HEK293 (cell line): ENCODE results near the gene FHIP1B.
A peak's percentile ranks its signal among the peaks of the same experiment; 100 is the strongest.
"Not testable (repeated sequence)": the region's sequence is repeated elsewhere in the genome, so short reads cannot be mapped to it uniquely, and the experiment has no call there.

Experiments used
- CTCF ChIA-PET: fragments of 350-600 bp; formaldehyde crosslinking; extraction: SDS; loops from one replicate; lab custom pipeline; 2021; ENCODE audit warnings: antibody characterized with exemption; lab: Yijun Ruan, JAX
- POLR2A ChIA-PET: fragments of 300-600 bp; formaldehyde crosslinking; extraction: SDS; loops from one replicate; lab custom pipeline; 2020; ENCODE audit warnings: antibody characterized with exemption, inconsistent platforms; lab: Yijun Ruan, JAX
- H3K27ac ChIP-seq: fragments of 200-500 bp; sonication (Bioruptor generic); 2 replicates; pipeline ENCODE4 v1.5.1; 2014; ENCODE audit warnings: low read depth, low read length, control low read depth, inconsistent platforms; ENCODE audit errors: extremely low read depth
- H3K36me3 ChIP-seq, 2 experiments: fragments of 200-500 bp in 1 of 2; sonication (Bioruptor generic) in 1 of 2; 1 replicate in 1 of 2; 2 replicates in 1 of 2; pipeline ENCODE4 v1.5.1; 2014 to 2017; ENCODE audit warnings: inconsistent platforms in 2 of 2, low read length in 2 of 2; ENCODE audit not compliant: control insufficient read depth in 2 of 2, insufficient read depth in 1 of 2
- H3K4me1 ChIP-seq: fragments of 200-500 bp; sonication (Bioruptor generic); 2 replicates; pipeline ENCODE4 v1.5.1; 2014; ENCODE audit warnings: mild to moderate bottlenecking, low read length, inconsistent platforms; ENCODE audit not compliant: control insufficient read depth, insufficient read depth
- H3K4me3 ChIP-seq: 2 replicates; pipeline ENCODE4 v1.5.1; 2011; ENCODE audit warnings: low read depth, mild to moderate bottlenecking, control low read depth, low read length, moderate library complexity
- H3K9me3 ChIP-seq: fragments of 200-500 bp; sonication (Bioruptor generic); 2 replicates; pipeline ENCODE4 v1.5.1; 2014; ENCODE audit warnings: low read depth, low read length, inconsistent platforms; ENCODE audit not compliant: control insufficient read depth, insufficient read depth
- KLF1 ChIP-seq: fragments of 450-650 bp; formaldehyde crosslinking; IDR thresholded peaks from 2 replicates; pipeline ENCODE4 v1.5.1; 2016; ENCODE audit warnings: missing biosample characterization, missing genetic modification characterization
- MEIS1 ChIP-seq: sonication (generic); formaldehyde crosslinking; IDR thresholded peaks from 2 replicates; pipeline ENCODE4 v1.8.1; 2022; ENCODE audit warnings: missing genetic modification reagents, mild to moderate bottlenecking, borderline replicate concordance
- PRDM1 ChIP-seq: fragments of 450-650 bp; formaldehyde crosslinking; IDR thresholded peaks from 2 replicates; pipeline ENCODE4; 2016; ENCODE audit warnings: missing biosample characterization, missing genetic modification characterization
- PRDM10 ChIP-seq: fragments of 450-650 bp; formaldehyde crosslinking; IDR thresholded peaks from 2 replicates; pipeline ENCODE4 v1.5.1; 2016; ENCODE audit warnings: missing biosample characterization, missing genetic modification characterization
- SALL2 ChIP-seq: fragments of 450-650 bp; formaldehyde crosslinking; IDR thresholded peaks from 2 replicates; pipeline ENCODE4 v1.5.0; 2017; ENCODE audit warnings: missing biosample characterization, mild to moderate bottlenecking, missing genetic modification characterization, borderline replicate concordance
- ZBTB1 ChIP-seq: fragments of 450-650 bp; formaldehyde crosslinking; IDR thresholded peaks from 2 replicates; pipeline ENCODE4 v1.5.1; 2016; ENCODE audit warnings: missing biosample characterization, missing genetic modification characterization
- ZBTB20 ChIP-seq: fragments of 450-650 bp; formaldehyde crosslinking; IDR thresholded peaks from 2 replicates; pipeline ENCODE4 v1.5.1; 2016; ENCODE audit warnings: missing biosample characterization, missing genetic modification characterization
- ZNF133 ChIP-seq: fragments of 450-650 bp; formaldehyde crosslinking; IDR thresholded peaks from 2 replicates; pipeline ENCODE4 v1.5.1; 2016; ENCODE audit warnings: missing biosample characterization, missing genetic modification characterization
- ZNF146 ChIP-seq: fragments of 450-650 bp; formaldehyde crosslinking; IDR thresholded peaks from 2 replicates; pipeline ENCODE4 v1.5.1; 2016; ENCODE audit warnings: missing biosample characterization, missing genetic modification characterization
- ZNF155 ChIP-seq: fragments of 450-650 bp; formaldehyde crosslinking; IDR thresholded peaks from 2 replicates; pipeline ENCODE4 v1.5.1; 2016; ENCODE audit warnings: missing biosample characterization, missing genetic modification characterization
- ZNF335 ChIP-seq: fragments of 450-650 bp; formaldehyde crosslinking; conservative IDR thresholded peaks from 2 replicates; pipeline ENCODE4 v1.5.1; 2016; ENCODE audit warnings: missing biosample characterization, missing genetic modification characterization
- ZNF423 ChIP-seq: fragments of 450-650 bp; formaldehyde crosslinking; IDR thresholded peaks from 2 replicates; pipeline ENCODE4 v1.5.1; 2016; ENCODE audit warnings: missing biosample characterization, missing genetic modification characterization
- ZNF510 ChIP-seq: fragments of 450-650 bp; formaldehyde crosslinking; IDR thresholded peaks from 2 replicates; pipeline ENCODE4 v1.5.1; 2018; ENCODE audit warnings: mild to moderate bottlenecking, missing genetic modification characterization, missing biosample characterization; ENCODE audit not compliant: insufficient replicate concordance
- ZNF521 ChIP-seq: fragments of 450-650 bp; formaldehyde crosslinking; IDR thresholded peaks from 2 replicates; pipeline ENCODE4 v1.5.1; 2017; ENCODE audit warnings: missing biosample characterization, mild to moderate bottlenecking, missing genetic modification characterization
- ZNF610 ChIP-seq: fragments of 450-650 bp; formaldehyde crosslinking; IDR thresholded peaks from 2 replicates; pipeline ENCODE4 v1.5.1; 2016; ENCODE audit warnings: missing biosample characterization, missing genetic modification characterization, borderline replicate concordance
- ZNF623 ChIP-seq: fragments of 450-650 bp; formaldehyde crosslinking; IDR thresholded peaks from 2 replicates; pipeline ENCODE4 v1.5.1; 2016; ENCODE audit warnings: missing biosample characterization, missing genetic modification characterization
- ZNF768 ChIP-seq: fragments of 450-650 bp; formaldehyde crosslinking; IDR thresholded peaks from 2 replicates; pipeline ENCODE4 v1.5.1; 2018; ENCODE audit warnings: missing biosample characterization, mild to moderate bottlenecking, missing genetic modification characterization
- ZNF837 ChIP-seq: fragments of 450-650 bp; formaldehyde crosslinking; IDR thresholded peaks from 2 replicates; pipeline ENCODE4 v1.5.1; 2016; ENCODE audit warnings: missing biosample characterization, missing genetic modification characterization
- ZNF843 ChIP-seq: fragments of 450-650 bp; formaldehyde crosslinking; IDR thresholded peaks from 2 replicates; pipeline ENCODE4 v1.5.1; 2016; ENCODE audit warnings: missing biosample characterization, missing genetic modification characterization

Gene FHIP1B

GRCh38 chr11:6249770-6250555 is 15.5 kb upstream of the FHIP1B start:
- CTCF ChIA-PET = interaction anchor here (0.6 to 6.0 kb wide), 19 partner anchors 9 to 240 kb away, joined by 3 to 113 read pairs (median 7); partner anchors contain the start of genes CAVIN3, CCKBR and CNGA4
- peak; percentile 65 for TF ChIP-seq ZNF335 (tag by site-specific recombination)
- peak; percentile 47 for TF ChIP-seq PRDM10 (tag by site-specific recombination)
- 0 out of 2 replicates have a peak, but pooled peaks have one; percentile 16 for TF ChIP-seq PRDM1 (tag by site-specific recombination)
- no peak for TF ChIP-seq ZNF610 (tag by site-specific recombination)
- TF ChIP-seq, all 188 proteins: peak for 3
- H3K4me1 ChIP-seq = no peaks in the 10 kb centered on the region
- no peak overlapping the region for H3K27ac ChIP-seq
- H3K36me3 ChIP-seq = no peaks in the 10 kb centered on the region
- H3K4me3 ChIP-seq = no peak overlapping the region
- H3K9me3 ChIP-seq = no peaks in the 10 kb centered on the region
- POLR2A ChIA-PET = interaction anchor here (2.5 kb wide), 1 partner anchor 15 kb away, joined by 16 read pairs; the partner anchor contains the start of gene FHIP1B

GRCh38 chr11:6248897-6249296 is 14.5 kb upstream of the FHIP1B start:
- not testable (repeated sequence) for H3K9me3 ChIP-seq, H3K36me3 ChIP-seq, H3K4me1 ChIP-seq, H3K4me3 ChIP-seq, H3K27ac ChIP-seq
- 0 out of 2 replicates have a peak, but pooled peaks have one; percentile 17 for TF ChIP-seq ZNF146 (tag by site-specific recombination)
- CTCF ChIA-PET = interaction anchor here (0.6 to 6.0 kb wide), 5 partner anchors 29 to 114 kb away, joined by 3 to 113 read pairs (median 11); partner anchors contain the start of gene CAVIN3
- POLR2A ChIA-PET = interaction anchor here (2.5 kb wide), 1 partner anchor 14 kb away, joined by 16 read pairs; the partner anchor contains the start of gene FHIP1B

- Histone ChIP-seq H3K27ac (no peak overlapping the region), H3K4me3 (no peak overlapping the region), H3K4me1 (no peaks in the 10 kb centered on the region), H3K36me3 (no peaks in the 10 kb centered on the region), H3K9me3 (no peaks in the 10 kb centered on the region)
- POLR2A ChIA-PET = no interaction called here
- CTCF ChIA-PET = interaction anchor here (0.6 to 6.0 kb wide), 2 partner anchors 28 to 68 kb away, joined by 3 to 113 read pairs; partner anchors contain the start of gene CAVIN3
- TF ChIP-seq ZNF510 (tag by site-specific recombination) = no peak
- no peak for TF ChIP-seq ZNF843 (tag by site-specific recombination)
These were observed 13.8 kb upstream of the FHIP1B start for GRCh38 chr11:6248248-6248647.

DNA sequence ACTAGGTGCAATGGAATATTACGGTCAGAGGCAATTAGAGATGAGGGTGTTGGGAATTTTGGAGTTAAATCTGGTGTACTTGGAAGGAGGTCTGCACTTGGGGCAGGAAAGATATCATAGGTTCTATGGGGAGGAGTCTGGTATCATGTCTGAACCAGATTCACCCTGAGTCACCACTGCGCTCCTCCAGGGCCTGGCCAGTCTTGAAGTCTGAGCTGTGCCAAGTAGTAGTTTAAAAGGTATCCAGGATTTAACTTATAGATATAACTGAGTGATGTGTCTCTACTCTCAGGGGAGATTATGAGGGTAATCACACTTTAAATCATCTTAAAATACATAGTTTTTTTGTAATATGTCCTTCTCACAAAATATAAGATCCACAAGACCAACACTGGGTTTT is 11.1 kb upstream of the FHIP1B start:
- no peaks in the 10 kb centered on the region for H3K4me1 ChIP-seq
- TF ChIP-seq ZNF133 (tag by site-specific recombination) = no peak
- no peak for TF ChIP-seq ZNF768 (tag by site-specific recombination)
- no peak for TF ChIP-seq ZNF610 (tag by site-specific recombination)
- TF ChIP-seq ZNF423 (tag by site-specific recombination) = no peak
- no peak for TF ChIP-seq KLF1 (tag by site-specific recombination)
- TF ChIP-seq SALL2 (tag by site-specific recombination) = no peak
- no peak for TF ChIP-seq ZNF837
- TF ChIP-seq ZNF521 (tag by site-specific recombination) = no peak
- TF ChIP-seq ZNF843 (tag by site-specific recombination) = no peak
- no peak for TF ChIP-seq MEIS1 (CRISPR knock-in tag)
- no peak for TF ChIP-seq ZBTB20
- no peak for TF ChIP-seq ZBTB1 (tag by site-specific recombination)
- TF ChIP-seq ZNF623 (tag by site-specific recombination) = no peak
- no peak for TF ChIP-seq ZNF155
- ChIA-PET POLR2A (no interaction called here), CTCF (interaction anchor here (0.6 to 1.2 kb wide), 3 partner anchors 9 to 118 kb away, joined by 3 to 4 read pairs (median 3); no protein-coding TSS in a partner anchor)
- H3K27ac ChIP-seq = no peak overlapping the region
- no peaks in the 10 kb centered on the region for H3K36me3 ChIP-seq
- H3K9me3 ChIP-seq = no peaks in the 10 kb centered on the region
- H3K4me3 ChIP-seq = no peak overlapping the region
